ENCODE data around the gene FOXD4L5. TPM values are rescaled to one million over a fixed set of nuclear protein-coding genes. Genes with fewer than 3 reads are reported as not detected.
"Not testable (repeated sequence)": the region's sequence is repeated elsewhere in the genome, so short reads cannot be mapped to it uniquely, and the experiment has no call there.

FOXD4L5 gene
- total RNA-seq: not detected

DNA sequence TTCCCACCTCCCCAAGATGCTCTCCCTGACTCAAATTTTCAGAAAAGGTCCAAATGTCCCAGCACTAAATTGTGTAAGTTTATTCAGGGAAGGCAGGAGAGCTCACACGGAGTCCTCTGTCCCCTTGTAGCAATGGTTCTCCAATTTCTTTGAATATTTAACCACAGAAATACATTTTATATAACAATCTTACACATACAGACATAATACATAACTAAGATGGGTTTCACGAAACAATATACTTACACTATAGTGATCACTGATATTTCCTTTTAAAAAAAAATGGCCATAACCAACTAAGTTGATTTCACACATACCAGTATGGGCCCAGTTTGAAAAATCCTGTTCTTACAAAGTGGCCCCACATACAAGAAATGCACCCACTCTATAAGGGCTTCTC, at the start of gene FOXD4L5:
FOXD4L5 (minus strand) TSS at position 101 of the 400 bp plus-strand sequence. CDS start 832 bp downstream, outside the sequence.
- ATAC-seq: not testable (repeated sequence)

DNA sequence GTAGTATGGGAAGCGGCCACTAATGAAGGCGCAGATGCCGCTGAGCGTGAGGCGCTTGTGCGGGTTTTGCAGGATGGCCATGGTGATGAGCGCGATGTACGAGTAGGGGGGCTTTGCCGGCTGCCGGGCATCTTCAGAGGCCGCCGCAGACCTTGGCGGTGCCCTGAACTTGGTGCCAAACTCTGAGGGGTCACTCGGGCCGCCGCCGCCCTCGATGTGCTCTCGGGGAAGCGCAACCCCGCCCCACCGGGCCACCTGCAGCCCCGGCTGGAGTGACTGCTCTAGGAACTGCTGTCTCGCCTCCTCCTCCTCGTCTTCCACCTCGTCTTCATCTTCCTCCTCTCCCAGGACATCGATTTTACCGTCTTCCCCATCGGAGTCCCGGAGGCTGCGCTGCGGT, 1.1 kb downstream of the FOXD4L5 start:
- ATAC-seq: not testable (repeated sequence)

DNA sequence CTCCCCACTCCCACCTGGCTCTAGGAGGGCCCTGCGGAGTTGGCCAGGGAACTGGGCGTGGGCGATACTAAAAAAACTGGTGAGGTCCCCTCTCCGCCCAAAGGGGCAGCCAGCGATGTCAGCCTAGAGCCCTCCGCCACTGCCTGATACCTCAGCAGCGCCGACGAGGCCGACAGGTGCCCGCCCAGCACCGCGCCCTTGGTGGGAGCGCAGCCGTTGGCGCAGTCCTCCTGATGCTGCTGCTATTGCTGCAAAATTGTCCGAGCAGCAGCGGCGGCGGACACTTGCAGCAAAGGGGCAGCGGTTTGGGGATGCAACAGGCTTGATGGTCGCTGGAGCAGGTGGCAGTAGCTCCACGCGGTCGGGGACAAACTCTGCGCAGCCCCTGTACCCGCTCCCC, 2.0 kb downstream of the FOXD4L5 start:
- not testable (repeated sequence) for ATAC-seq
